Coronary artery (tissue), 2 donors: Measurements from ENCODE around the gene SPOPL.

ENCODE experiments used
- DNase-seq: peaks from one replicate; pipeline ENCODE4 v3.0.0-alpha.2; 2017; ENCODE audit warnings: low spot score
- H3K27ac ChIP-seq, 2 donors: fragments of 200-600 bp; sonication (generic); one replicate each; pipeline ENCODE4 v1.5.1; 2016 to 2019
- H3K4me3 ChIP-seq: fragments of 200-600 bp; sonication (generic); 2 replicates; pipeline ENCODE4 v1.5.1; 2016; ENCODE audit warnings: mild to moderate bottlenecking, moderate library complexity
- TF ChIP-seq, protein P1 (sequence below): fragments of 200-600 bp; sonication (generic); IDR thresholded peaks from one replicate; pipeline ENCODE4 v1.5.1; 2019; ENCODE audit warnings: antibody characterized with exemption

The SPOPL gene

DNA sequence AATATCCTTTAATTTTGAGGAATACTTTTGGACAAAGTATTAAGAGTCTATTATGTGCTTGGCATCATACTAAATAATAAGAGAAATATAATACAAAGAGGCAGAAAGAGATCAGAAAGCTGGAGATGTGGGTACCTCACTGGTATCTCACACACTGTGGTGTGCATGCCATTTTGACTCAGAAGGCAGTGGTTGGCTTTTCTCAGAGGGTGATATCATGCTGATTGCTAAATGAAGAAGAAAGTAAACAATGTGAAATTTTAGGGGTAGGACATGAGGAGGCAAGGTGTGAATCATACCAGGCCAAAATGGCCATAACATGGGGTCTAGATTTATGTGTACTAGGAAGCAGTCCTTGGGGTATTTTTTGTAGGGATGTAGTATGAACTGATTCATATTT, 16.6 kb upstream of the SPOPL start:
- DNase-seq = no peak
- TF ChIP-seq, protein P1, sequence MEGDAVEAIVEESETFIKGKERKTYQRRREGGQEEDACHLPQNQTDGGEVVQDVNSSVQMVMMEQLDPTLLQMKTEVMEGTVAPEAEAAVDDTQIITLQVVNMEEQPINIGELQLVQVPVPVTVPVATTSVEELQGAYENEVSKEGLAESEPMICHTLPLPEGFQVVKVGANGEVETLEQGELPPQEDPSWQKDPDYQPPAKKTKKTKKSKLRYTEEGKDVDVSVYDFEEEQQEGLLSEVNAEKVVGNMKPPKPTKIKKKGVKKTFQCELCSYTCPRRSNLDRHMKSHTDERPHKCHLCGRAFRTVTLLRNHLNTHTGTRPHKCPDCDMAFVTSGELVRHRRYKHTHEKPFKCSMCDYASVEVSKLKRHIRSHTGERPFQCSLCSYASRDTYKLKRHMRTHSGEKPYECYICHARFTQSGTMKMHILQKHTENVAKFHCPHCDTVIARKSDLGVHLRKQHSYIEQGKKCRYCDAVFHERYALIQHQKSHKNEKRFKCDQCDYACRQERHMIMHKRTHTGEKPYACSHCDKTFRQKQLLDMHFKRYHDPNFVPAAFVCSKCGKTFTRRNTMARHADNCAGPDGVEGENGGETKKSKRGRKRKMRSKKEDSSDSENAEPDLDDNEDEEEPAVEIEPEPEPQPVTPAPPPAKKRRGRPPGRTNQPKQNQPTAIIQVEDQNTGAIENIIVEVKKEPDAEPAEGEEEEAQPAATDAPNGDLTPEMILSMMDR = no peak
- no peak overlapping the region for H3K4me3 ChIP-seq
- no peak overlapping the region for H3K27ac ChIP-seq

DNA sequence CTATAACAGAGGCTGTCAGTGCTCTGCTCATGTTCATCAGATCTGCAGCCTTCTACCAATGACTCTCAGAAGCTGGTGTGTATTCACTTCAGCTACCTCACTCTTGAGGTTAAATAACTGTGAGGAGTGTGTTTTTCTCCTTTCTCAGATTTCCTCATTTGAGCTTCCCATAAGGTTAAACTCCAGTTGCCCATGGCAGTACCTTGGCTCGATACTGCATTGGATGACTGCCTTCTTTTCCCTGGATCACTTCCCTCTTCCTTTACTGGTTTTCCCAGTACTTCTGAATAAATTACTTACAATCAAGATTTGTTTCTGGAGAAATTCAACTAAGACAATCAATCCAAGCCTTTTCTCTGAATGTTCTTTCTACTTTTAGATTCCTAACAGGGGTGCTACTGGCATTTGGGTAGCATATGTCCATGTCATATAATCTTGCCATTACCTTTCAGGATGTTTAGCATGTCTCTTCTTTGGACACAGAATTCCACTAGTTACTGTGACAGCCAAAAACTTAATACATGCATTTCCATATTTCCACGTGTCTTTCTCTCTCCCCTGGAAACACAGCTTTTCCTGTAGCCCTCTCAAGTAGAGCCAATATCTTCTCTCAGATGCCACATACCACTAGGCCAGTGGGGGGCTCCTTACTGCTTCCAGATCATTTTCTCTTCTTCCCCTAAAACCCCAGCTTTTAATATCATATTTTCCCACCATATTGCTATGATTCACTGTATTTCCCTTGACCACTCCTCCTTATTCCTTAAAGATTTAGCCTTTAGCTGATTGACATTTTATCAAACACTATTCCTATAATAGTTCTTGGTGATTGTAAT, 15.0 kb upstream of the SPOPL start:
- TF ChIP-seq, protein P1 = no peak
- DNase-seq = no peak
- Histone ChIP-seq H3K4me3 (no peak overlapping the region), H3K27ac (no peak overlapping the region)

DNA sequence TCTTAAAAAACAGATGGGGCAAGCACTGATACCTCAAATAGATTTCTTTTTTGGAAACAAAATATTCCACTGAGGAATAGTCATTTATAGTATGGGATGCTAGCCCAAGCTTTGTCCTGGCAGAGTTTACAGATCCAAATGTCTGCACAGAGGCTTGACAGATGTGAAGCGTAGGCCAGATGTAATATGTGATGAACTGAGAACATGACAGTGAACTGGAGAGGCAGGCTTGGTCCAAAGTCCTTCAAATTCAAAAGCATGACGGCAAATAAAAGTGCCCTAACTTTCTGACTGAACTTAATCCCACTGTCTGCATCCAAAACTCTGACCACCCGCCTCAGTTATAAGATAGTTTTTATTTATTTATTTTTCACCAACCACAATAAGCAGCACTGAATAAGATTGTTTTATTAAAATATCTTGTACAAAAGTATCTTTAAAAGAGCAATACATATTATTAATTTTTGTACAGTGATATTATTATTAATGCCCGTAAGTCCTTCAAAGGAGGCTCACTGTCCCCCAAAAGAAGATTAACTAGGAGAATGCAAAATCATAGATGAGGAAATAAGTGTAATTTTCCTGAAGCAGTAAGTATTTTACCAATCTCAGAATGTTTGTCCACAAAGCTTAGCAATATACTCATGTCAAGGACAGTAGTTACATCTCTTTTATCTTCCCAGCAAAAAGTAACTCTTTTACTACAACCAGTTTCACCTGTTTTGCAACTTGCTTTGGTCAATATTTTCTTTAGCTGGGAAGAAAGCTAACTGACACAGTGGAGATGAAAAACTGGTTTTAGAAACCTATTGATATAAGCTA, 10.7 kb upstream of the SPOPL start:
- no peak for DNase-seq
- no peak overlapping the region for H3K27ac ChIP-seq
- TF ChIP-seq, protein P1 = no peak
- no peak overlapping the region for H3K4me3 ChIP-seq

DNA sequence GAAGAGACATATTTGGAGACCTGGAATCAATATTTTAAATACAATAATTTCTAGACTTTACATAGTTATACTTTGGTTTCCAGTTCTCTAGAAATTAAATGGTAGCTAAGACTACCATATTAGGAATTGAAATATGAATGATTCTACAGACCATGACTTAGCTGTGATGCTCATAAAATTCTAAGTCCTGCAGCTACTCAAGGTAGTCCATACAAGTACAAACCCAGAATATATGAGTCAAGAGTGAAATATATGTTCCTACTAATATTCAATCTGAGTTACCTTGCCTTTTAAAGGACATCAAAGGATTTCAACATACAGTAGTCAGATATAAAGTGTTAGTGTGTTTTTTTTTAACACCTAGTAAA, 10.1 kb upstream of the SPOPL start:
- Histone ChIP-seq H3K4me3 (no peak overlapping the region), H3K27ac (no peak overlapping the region)
- TF ChIP-seq, protein P1 = no peak
- DNase-seq = no peak

DNA sequence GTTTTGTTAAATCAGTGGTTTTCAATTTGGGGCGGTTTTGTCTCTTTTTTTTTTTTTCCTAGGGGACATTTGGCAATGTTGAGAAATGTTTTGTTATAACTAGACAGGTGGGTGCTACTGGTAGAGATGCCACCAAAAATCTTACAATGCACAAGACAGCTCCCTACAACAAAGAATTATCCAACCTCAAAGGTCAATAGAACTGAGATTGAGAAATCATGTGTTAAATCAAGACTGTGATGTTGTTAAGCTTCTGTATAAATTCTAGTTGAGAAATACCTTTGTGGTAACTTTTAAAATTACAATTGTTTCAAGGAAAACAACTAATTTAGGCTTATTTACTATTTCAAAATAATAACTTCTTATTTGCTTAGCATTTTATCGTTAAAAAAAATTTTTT, 9.4 kb upstream of the SPOPL start:
- TF ChIP-seq, protein P1 = no peak
- Histone ChIP-seq H3K27ac (no peak overlapping the region), H3K4me3 (no peak overlapping the region)
- no peak for DNase-seq

DNA sequence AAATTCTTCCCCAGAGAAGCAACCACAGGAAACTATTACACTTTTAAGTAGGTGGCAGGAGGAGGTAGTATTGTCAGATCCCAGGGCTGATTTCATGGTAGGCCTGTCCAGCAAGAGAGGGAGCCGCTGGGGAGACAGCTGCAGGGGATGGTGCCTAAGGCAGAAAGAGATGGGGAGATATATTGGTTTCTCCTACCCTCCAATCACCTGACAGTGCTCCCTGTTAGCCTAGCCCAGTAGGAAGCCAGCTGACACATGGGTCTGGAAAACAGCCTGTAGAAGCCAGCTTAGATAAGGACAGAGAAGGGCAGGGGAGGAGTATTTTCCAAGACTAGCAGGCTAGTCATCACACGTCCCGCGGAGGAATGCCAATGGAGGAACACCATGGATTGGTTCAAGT, 8.2 kb upstream of the SPOPL start:
- TF ChIP-seq, protein P1 = no peak
- H3K4me3 ChIP-seq = no peak overlapping the region
- H3K27ac ChIP-seq = no peak overlapping the region
- DNase-seq = no peak
